ENCODE measurements around the gene NCOA7. TPM values are rescaled to one million over a fixed set of nuclear protein-coding genes. Genes with fewer than 3 reads are reported as not detected.

NCOA7 gene
- polyA plus RNA-seq, 1 of the 3 experiments (the other 2 are of a cell fraction), result 16.3 TPM

GRCh38 chr6:125787791-125788190 lies 3.0 kb upstream of the NCOA7 start:
- no peaks in the 10 kb centered on the region for H3K9me3 ChIP-seq
- H3K36me3 ChIP-seq (replicated peaks in 1 of 2; ENCODE audit: control insufficient read depth in 1 of 2, insufficient read depth in 2 of 2, low read length in 1 of 2), result no peaks in the 10 kb centered on the region
- H4K20me1 ChIP-seq (ENCODE audit: insufficient read depth), result no peaks in the 10 kb centered on the region
- ChIA-PET POLR2A (no interaction called here), CTCF (interaction anchor here (1.8 to 6.1 kb wide), 2 partner anchors 165 to 169 kb away, joined by 4 to 31 read pairs; partner anchors contain the start of gene HINT3)
- TF ChIP-seq SIN3A (IDR thresholded peaks at IDR 0.05; ENCODE audit: borderline replicate concordance, low read depth, low read length) (no peak), NFIC (IDR thresholded peaks at IDR 0.05; ENCODE audit: borderline replicate concordance) (no peak), CTCF (IDR thresholded peaks at IDR 0.05) (peak; percentile 45), TAF1 (IDR thresholded peaks at IDR 0.05; ENCODE audit: borderline replicate concordance, low read depth, low read length) (no peak), JUND (IDR thresholded peaks at IDR 0.05) (no peak), POLR2AphosphoS5 (IDR thresholded peaks at IDR 0.05; ENCODE audit: low read depth, low read length) (no peak), NRF1 (IDR thresholded peaks at IDR 0.05; ENCODE audit: low read depth, low read length) (no peak), CHD2 (IDR thresholded peaks at IDR 0.05; ENCODE audit: low read length, partially characterized antibody) (no peak), USF2 (IDR thresholded peaks at IDR 0.05; ENCODE audit: borderline replicate concordance, low read depth, low read length) (no peak), SMC3 (IDR thresholded peaks at IDR 0.05; ENCODE audit: low read depth, low read length) (peak; percentile 33; the same call in 1 of the 2 replicates), FOSL2 (IDR thresholded peaks at IDR 0.05; ENCODE audit: borderline replicate concordance, low read depth) (no peak), FOXJ3 (CRISPR knock-in tag; IDR thresholded peaks at IDR 0.05) (no peak), ELF1 (IDR thresholded peaks at IDR 0.05) (no peak), TCF12 (IDR thresholded peaks at IDR 0.05) (no peak), MEF2A (IDR thresholded peaks at IDR 0.05; ENCODE audit: borderline replicate concordance, low read depth) (no peak), MXI1 (IDR thresholded peaks at IDR 0.05; ENCODE audit: low read depth, low read length) (no peak), RAD21 (IDR thresholded peaks at IDR 0.05; ENCODE audit: low read length) (peak; percentile 55), PBX3 (IDR thresholded peaks at IDR 0.05) (no peak)
- no peak overlapping the region for H3K4me3 ChIP-seq (ENCODE audit: low read depth in 2 of 2, low read length in 1 of 2)
- peaks cover 45% of the 10 kb centered on the region for H3F3A ChIP-seq (replicated peaks; ENCODE audit: insufficient read depth)
- H3K27ac ChIP-seq (ENCODE audit: low read depth in 2 of 2, low read length in 1 of 2), result no peak overlapping the region
- no peak overlapping the region for H3K4me2 ChIP-seq
- no peak overlapping the region for H2AFZ ChIP-seq (ENCODE audit: low read depth)
- DNase-seq, result no peak
- peaks cover 20 to 27% of the 10 kb centered on the region in 2 experiments; a peak in 3 of 4 replicates for H3K4me1 ChIP-seq (ENCODE audit: control insufficient read depth in 1 of 2, insufficient read depth in 2 of 2, low read depth in 1 of 2, low read length in 1 of 2)
- no peaks in the 10 kb centered on the region for H3K9me2 ChIP-seq
- peaks cover 18% of the 10 kb centered on the region for H3K79me2 ChIP-seq (ENCODE audit: insufficient read depth)
- H3K27me3 ChIP-seq (ENCODE audit: insufficient read depth), result no peaks in the 10 kb centered on the region
- no peak overlapping the region for H3K9ac ChIP-seq
- 64% methylated on average over 2 of the region's 2 CpGs for WGBS (ENCODE audit: low lambda C conversion rate)

All from SK-N-SH (cell line).